GM10248 (cell line): ENCODE data around the gene AKAP6.

Experiments used
- CTCF ChIA-PET: fragments of 300-600 bp; sonication (Branson Sonifier 250); formaldehyde crosslinking; extraction: SDS; loops from one replicate; lab custom pipeline; 2021; ENCODE audit warnings: antibody characterized with exemption; lab: Yijun Ruan, JAX
- POLR2A ChIA-PET: fragments of 350-650 bp; sonication (Branson Sonifier 250); formaldehyde crosslinking; extraction: SDS; loops from one replicate; lab custom pipeline; 2020; ENCODE audit warnings: antibody characterized with exemption; lab: Yijun Ruan, JAX
- DNase-seq: peaks from one replicate; pipeline ENCODE4 v3.0.0; 2012; ENCODE audit errors: extremely low spot score
- CTCF ChIP-seq: IDR thresholded peaks from 2 replicates; pipeline ENCODE4 v1.5.1; 2012; ENCODE audit warnings: mild to moderate bottlenecking, low read depth; ENCODE audit errors: extremely low read depth, missing control alignments, control extremely low read depth

The AKAP6 gene

GRCh38 chr14:32846821-32847365 is 517.8 kb downstream of the AKAP6 start:
- ChIA-PET POLR2A (no interaction called here), CTCF (no interaction called here)
- no peak for TF ChIP-seq CTCF
- no peak for DNase-seq

- no peak for TF ChIP-seq CTCF
- DNase-seq = no peak
- POLR2A ChIA-PET = no interaction called here
- CTCF ChIA-PET = no interaction called here
Measured at GRCh38 chr14:32847867-32848266, 518.8 kb downstream of the AKAP6 start.

GRCh38 chr14:32865827-32866376 is 536.8 kb downstream of the AKAP6 start:
- no peak for TF ChIP-seq CTCF
- POLR2A ChIA-PET = no interaction called here
- CTCF ChIA-PET = no interaction called here
- DNase-seq = no peak

GRCh38 chr14:32883188-32883587 is 554.1 kb downstream of the AKAP6 start:
- ChIA-PET CTCF (interaction anchor here (0.7 kb wide), 1 partner anchor 421 kb away, joined by 3 read pairs; no protein-coding TSS in a partner anchor), POLR2A (no interaction called here)
- DNase-seq = no peak
- no peak for TF ChIP-seq CTCF
